HCT116 (cell line): ENCODE measurements around the gene VEGFD.

Source experiments
- CTCF ChIP-seq, 3 experiments: fragments of 200-600 bp in 1 of 3; sonication (generic) in 1 of 3; IDR thresholded peaks in 2 of 3; conservative IDR thresholded peaks in 1 of 3; 2 replicates each; pipeline ENCODE4 v1.5.1; 2012 to 2017; ENCODE audit warnings: low read depth in 2 of 3, low read length in 2 of 3, antibody characterized with exemption in 1 of 3, borderline replicate concordance in 1 of 3, control low read depth in 1 of 3, mild to moderate bottlenecking in 1 of 3, mixed read lengths in 1 of 3, mixed run types in 1 of 3, moderate library complexity in 1 of 3; ENCODE audit not compliant: insufficient read depth in 1 of 3
- EGR1 ChIP-seq: IDR thresholded peaks from 2 replicates; pipeline ENCODE4 v1.6.1; 2012; ENCODE audit warnings: low read depth
- EZH2 ChIP-seq: fragments of 200-600 bp; sonication (generic); IDR thresholded peaks from 2 replicates; pipeline ENCODE4 v1.6.1; 2017; ENCODE audit warnings: antibody characterized with exemption, mixed run types
- POLR2A ChIP-seq: IDR thresholded peaks from 2 replicates; pipeline ENCODE4 v1.7.0; 2011; ENCODE audit warnings: borderline replicate concordance; ENCODE audit not compliant: insufficient read depth, insufficient read length; ENCODE audit errors: extremely low read depth
- POLR2AphosphoS5 ChIP-seq: IDR thresholded peaks from 2 replicates; pipeline ENCODE4 v1.6.1; 2011; ENCODE audit warnings: mild to moderate bottlenecking, low read depth, low read length, moderate library complexity
- SIN3A ChIP-seq: IDR thresholded peaks from 2 replicates; pipeline ENCODE4 v1.6.1; 2012; ENCODE audit warnings: low read depth

GRCh38 chrX:15319075-15319474 is 65.1 kb downstream of the VEGFD start:
- TF ChIP-seq EGR1 (no peak), SIN3A (no peak), POLR2A (no peak), POLR2AphosphoS5 (no peak), CTCF (IDR thresholded peaks at IDR 0.05 in 2 of 3, conservative IDR thresholded peaks at IDR 0.05 in 1 of 3; ENCODE audit: borderline replicate concordance in 1 of 3, insufficient read depth in 1 of 3, low read depth in 2 of 3, low read length in 2 of 3) (no peak), EZH2 (no peak)
